HL-60/S4 treated with retinoic acid at 250 ng/mL for 4 days and 3 days (cell line): ENCODE results near the gene MGME1.

Experiments
- in situ Hi-C: fragments of 300-500 bp; cut with MboI; formaldehyde crosslinking; loops from 2 replicates; pipeline ENCODE4 v1.7.0; 2022; ENCODE audit warnings: low sequenced_read_pairs

MGME1 gene

DNA sequence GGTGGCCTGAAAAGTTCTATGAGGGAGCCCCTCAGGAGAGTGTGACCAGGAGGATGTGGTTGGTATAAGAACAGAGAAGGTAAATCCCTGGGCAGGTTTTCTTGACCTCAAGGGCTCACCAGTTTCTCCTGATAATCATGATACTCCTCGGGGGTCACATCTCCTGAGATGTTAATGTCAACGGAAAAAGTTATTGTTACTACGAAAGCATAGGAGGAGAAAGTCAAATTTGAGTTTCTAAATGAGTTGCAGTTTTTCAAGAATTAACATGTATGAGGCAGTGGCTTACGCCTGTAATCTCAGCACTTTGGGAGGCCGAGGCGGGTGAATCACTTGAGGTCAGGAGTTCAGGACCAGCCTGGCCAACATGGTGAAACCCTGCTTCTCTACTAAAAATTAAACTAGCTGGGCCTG is 23.4 kb downstream of the MGME1 start:
- in situ Hi-C loops = no loop called here

DNA sequence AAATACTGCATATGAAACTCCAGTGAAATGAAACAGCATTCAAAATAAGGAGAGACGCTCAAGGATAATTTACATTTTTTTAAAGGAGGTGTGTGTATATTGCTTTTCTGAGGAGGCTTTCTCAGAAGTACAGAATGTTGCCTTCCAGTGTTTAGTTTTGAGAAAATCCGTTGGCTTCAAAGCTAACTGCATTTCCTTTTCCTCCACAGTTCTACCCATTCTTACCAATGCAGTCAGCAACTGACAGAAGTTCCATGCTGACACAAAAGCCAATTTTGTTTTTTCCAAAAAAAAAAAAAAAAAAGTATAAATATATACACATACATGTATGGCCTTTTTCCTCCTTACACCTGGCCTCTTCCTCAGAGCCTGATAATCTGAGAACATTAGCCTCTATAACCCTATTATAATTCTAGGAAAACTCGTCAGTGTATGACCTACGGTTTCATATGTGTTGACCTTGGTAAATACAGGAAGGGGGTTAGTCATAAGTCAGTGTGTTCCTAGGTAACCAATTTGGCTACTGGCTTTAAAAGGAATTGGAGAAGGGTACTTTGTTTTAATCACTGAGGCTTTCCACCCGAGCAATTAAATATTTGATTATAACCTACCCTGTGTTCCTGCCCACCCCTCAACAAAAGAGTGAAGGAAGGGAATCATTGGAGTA is 24.2 kb downstream of the MGME1 start:
- in situ Hi-C loops = no loop called here

DNA sequence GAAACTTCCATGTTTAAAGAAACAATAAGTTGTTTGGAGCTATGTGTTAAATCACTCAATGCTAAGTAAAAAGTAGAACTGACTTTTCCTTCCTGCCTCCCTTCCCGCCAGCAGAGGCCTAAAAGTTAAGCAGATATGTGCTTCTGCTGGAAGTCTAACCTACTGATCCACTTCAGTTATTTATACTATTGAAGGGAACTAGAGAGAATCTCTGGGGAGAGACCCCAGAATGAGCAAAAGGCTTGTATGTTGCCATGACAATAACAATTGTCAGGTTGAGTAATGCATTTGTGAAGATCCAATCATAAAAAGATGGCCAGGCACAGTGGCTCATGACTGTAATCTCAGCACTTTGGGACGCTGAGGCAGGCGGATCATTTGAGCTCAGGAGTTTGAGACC is 24.7 kb downstream of the MGME1 start:
- in situ Hi-C loops = no loop called here

DNA sequence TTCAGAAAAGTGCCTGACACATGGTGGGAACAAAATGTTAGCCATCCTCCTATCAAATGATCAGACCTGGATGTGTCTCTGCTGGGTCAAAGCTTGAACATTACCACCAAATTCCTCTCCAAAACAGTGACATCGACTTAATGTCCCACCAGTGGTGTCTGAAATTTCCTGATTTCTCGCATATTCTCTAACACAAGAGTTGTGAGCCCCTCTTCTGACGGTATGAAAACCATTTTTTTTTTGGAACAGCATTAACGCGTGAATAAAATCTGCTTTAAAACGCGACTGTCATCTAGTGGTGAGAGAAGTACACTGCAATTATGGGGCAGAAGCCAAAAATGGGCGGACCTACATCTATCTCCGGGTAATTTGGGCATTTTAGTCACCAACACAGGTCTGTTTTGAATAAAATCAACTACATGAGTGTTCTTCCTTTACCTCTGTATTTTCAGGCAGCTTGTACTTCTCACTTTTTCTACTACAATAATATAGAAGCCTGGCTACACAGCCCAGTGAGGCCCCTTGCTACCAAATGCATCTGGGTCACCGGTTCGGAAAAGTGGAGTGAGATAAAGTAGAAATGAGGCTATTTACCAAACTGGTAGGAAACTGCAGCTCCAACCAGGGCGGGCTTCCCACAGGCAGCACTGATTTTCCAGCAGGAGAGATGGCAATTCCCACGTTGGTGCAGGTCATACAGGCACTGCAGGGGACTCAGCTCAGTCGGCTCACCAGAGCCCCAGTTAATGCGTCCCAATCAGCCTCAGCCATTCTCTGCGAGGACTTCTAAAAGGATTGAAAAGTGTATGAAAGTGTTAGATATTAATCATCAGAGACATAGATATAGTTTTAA is 27.4 kb downstream of the MGME1 start:
- in situ Hi-C loops = no loop called here

DNA sequence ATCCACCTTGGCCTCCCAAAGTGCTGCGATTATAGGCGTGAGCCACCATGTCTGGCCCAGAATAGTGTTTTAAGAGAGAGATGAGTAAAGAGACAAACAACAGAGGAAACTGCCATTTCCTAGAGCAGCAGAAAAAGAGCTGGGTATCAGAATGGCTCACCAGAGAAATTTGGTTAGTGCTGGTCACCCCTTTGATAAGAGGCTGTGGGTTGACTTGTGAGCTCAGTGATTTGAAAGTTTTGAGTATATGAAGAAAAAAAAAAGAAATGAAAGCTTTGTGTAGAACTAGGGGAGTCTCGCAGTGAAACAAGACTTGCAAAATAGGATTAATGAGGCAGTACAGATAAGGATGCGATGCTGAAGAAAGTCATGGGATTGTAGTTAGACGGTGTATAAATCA is 29.6 kb downstream of the MGME1 start:
- in situ Hi-C loops = no loop called here

DNA sequence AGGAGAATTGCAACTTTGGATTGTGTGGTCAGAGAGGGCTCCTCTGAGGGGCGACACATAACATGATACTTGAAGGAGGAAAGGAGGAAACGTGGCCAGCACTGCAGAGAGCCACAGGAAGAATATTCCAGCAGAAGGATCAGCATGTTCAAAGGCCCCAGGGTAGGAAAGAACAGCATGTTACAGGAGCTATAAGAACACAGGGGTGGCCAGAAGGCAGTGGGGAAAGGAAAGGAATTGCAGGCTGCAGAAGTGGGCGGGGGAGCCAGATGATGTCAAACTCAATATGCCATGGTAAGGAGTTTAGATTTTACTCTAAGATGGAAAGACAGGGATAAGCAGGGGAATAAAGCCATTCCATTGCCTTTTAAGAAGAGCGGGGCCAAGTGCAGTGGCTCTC is 30.7 kb downstream of the MGME1 start:
- in situ Hi-C loops = no loop called here

DNA sequence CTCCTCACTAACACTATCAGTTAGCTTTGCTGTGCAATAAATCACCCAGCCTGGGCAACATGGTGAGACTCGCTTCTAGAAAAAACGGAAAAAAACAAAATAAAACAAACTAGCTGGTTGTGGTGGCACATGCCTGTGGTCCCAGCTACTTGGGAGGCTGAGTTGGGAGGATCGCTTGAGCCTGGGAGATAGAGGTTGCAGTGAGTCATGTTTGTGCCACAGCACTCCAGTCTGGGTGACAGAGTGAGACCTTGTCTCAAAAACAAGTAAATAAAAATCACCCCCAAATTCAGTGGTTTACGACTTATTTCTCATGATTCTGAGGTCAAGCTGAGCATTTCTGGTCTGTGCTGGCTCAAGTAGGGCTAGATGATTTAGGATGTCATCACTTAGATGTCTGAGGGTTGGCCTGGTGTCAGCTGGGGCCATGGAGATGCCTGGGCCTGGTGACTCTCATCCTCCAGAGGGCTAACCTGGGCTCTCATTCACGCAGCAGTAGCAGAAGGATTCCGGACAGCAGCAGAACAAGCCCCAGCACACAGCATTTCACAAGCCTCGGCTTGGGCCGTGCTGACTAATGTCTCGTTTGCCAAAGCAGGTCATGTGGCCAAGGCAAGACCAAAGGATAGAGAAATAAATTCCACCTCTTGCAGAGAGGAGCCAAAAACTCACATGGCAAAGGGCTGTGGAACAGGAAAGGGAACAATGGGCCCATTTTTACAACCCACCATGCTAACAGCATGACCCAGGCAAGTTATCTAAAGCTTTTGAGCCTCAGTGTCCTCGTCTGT is 32.5 kb downstream of the MGME1 start:
- in situ Hi-C loops = no loop called here

DNA sequence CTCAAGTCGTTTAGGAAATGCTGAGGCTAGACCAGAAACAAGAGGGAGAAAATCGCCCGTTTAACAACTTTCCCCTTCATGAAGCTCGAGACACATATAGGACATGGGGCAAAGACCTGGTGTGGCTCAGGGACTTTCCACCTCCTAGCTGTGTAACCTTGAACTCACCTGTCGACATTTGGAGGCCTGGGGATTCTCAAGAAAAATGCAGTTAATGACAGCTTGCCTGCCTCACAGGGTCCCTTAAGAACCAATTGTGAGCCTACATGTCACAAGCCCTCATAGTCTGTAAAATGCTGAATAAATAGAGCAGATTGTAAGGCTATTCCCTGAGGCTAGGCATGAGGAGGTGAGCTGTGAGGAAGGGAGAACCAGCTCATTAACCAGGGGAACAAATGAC is 35.1 kb downstream of the MGME1 start:
- in situ Hi-C loops = no loop called here

DNA sequence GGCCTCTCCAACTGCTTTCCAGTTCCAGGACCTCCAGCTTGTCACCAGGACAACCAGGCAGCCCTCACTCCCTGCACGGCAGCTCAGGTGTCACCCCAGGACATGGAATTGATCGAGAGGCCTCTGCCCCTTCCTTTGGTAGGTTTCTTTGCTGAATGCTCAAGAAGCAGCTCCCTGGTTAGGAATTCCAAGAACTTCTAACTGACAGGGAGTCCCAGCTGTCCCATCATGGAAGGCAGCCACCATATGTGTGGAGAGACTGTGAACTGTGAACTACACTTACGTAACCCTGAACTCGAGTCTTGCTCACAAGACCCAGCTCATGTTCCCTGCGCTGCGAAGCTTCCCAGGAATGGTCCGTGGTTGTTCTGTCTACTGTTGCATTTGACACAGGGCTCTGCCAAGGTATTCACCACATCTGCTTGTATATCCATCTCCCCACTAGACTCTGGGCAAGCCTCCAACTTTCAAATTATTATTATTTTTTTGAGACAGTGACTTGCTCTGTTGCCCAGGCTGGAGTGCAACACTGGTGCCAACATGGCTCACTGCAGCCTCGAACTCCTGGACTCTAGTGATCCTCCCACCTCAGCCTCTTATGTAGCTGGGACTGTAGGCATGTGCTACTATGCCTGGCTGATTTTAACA is 35.7 kb downstream of the MGME1 start:
- in situ Hi-C loops = no loop called here

DNA sequence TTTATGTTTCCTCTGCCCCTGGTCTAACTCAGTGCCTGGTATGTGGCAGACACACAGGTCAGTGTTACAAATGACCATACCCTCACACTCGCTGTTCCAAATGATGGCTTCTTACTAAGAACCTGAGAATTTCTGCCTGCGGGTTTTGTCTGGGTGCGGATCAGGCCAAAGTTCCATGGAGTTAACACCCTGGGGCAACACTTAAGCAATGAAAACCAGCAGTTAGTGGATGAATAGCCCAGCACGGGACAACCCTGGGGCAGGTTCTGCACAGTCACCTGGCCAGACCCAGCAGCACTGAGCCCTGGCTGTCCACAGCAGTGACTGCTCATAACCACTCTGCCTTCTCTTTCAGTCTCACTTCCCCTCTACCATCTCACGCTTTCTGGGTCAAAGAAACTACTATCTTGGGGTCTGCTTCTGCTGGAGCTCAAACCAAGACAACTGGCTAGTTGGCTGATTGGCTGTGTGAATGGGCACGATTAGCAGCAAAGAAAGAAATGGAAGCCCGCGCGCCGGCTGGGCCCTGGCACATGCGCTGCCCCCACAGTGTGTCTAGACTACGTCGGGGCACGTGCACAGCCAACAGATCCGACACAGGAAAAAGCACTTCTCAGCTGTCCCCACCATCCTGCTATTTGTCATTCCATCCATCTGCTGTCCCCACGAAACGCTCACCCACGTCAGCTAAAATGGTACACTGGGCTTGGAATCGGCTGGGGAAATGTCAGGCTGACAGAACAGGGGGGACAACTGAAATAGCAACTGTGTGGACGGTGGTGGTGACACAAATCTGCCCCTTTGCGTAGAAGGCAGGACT is 36.6 kb downstream of the MGME1 start:
- in situ Hi-C loops = no loop called here

DNA sequence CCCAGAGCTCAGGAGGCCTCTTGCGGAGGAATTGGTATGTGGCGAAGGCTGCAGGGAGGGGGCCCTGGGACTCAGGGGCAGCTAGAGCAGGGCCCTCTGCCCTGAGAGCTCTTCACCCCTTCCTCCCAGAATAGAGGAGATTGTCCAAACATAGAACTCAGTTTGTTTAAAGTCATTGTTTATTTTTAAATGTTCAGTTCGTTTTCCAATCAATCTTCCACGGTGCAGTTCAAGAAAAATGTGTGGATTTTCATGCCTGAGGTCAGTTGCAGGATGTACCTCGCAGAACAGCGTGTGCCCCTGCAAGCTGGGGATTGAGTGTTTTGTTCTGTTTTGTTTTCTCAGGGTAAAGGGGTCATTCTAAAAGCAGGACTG is 37.2 kb downstream of the MGME1 start:
- in situ Hi-C loops = no loop called here

DNA sequence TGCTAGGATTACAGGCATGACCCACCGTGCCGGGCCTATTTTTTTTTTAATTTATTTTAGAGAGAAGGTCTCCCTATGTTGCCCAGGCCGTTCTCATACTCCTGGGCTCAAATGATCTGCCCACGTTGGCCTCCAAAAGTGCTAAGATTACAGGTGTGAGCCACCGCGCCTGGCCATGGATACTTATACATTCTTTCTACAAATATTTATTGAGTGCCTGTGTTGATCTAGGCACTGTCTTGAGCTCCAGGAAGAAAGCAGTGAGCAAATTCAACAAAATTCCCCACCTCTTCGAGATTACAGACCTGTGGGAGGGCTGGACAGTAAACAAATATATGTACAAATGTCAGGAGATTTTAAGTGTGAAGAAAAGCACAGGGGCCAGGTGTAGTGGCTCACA is 37.9 kb downstream of the MGME1 start:
- in situ Hi-C loops = no loop called here

DNA sequence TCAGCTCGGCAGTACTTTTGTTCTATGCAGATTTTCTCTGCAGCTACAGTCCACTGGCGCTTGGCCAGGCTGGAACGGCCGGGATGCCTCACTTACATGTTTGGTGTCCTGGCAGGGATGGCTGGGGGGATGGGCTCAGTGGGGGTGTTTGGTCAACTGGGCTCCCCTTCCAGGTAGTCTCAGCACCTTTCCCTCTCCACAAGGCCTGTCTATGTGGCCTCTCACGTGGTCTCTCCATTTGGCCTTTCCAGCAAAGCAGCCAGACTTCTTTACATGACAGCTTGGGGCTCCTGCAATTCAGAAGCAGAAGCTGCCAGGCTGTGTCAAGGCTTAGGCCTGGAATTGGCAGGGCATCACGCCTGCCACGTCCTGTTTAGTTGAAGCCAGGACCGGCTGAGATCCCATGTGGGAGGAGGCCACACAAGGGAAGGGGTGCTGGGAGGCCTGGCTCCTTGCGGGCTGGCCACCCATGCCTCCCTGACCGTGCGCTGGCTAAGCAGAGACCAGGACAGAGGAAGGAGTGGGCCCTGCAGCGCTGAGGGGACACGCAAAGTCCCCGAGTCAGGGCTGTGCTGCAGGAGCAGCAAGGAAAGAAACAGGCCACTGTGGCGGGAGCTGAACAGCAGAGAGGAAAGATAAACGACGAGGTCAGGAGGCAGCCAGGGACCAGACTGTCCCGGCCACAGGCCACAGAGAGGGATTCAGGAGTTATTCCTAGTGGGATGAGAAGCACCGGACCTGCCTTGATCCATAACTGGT is 38.9 kb downstream of the MGME1 start:
- in situ Hi-C loops = no loop called here

DNA sequence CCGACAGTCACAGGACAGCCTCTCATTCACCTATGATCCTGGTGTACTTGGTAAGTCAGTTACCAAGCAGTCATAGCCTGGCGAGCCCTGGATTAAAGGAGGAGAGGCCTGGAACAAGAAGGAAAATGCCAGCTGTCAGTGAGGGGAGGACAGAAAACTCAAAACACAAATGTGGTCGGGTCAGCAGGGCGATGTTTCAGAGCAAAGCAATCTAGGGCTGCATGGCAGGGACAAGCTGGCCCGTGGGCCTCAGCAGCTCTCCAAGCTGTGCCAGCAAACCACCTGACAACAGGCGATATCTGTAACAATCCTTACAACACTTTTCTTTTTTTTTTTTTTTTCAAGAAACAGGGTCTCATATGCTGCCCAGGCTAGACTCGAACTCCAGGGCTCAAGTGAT is 40.3 kb downstream of the MGME1 start:
- in situ Hi-C loops = no loop called here

DNA sequence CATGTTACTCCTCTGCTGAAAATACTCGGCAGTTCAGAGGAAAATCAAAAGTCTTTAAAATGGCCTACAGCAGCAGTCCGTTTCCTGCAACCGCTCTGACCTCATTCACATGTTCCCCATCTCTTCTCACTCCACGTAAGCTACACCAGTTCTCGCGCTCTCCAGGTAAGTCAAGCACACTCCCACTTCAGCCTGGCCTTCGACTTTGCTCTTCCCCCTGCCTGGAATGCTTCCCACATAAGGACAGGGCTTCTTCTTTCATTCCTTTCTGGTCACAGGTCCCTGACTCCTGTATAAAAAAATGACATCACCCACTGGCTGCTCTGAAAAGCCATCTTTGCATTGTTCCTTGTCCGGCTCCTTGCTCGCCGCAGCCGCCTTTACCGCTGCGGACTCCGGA is 42.7 kb downstream of the MGME1 start:
- in situ Hi-C loops = no loop called here

DNA sequence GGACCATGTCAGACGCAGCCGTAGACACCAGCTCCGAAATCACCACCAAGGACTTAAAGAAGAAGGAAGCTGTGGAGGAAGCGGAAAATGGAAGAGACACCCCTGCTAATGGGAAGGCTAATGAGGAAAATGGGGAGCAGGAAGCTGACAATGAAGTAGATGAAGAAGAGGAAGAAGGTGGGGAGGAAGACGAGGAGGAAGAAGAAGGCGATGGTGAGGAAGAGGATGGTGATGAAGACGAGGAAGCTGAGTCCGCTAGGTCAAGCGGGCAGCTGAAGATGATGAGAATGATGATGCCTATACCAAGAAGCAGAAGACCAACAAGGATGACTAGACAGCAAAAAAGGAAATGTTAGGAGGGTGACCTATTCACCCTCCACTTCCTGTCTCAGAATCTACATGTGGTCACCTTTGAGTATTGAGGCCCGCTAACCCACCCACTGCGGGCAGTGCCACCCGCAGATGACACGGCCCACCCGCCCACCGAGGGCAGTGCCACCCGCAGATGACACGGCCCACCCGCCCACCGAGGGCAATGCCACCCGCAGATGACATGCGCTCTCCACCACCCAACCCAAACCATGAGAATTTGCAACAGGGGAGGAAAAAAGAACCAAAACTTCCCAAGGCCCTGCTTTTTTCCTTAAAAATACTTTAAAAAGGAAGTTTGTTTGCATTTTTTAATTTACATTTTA is 43.3 kb downstream of the MGME1 start:
- in situ Hi-C loops = no loop called here

DNA sequence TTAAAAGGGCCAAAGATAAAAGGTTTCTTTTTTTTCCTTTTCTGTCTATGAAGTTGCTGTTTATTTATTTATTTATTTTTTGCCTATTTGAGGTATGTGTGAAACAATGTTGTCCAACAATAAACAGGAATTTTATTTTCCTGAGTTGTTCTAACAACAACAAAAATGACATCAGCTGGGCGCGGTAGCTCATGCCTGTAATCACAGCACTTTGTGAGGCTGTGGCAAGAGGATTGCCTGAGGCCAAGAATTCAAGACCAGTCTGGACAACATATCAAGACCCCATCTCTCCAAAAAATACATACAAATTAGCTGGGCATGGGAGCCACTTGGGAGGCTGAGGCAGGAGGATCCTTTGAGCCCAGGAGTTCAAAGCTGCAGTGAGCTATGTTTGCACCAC is 44.1 kb downstream of the MGME1 start:
- in situ Hi-C loops = no loop called here

DNA sequence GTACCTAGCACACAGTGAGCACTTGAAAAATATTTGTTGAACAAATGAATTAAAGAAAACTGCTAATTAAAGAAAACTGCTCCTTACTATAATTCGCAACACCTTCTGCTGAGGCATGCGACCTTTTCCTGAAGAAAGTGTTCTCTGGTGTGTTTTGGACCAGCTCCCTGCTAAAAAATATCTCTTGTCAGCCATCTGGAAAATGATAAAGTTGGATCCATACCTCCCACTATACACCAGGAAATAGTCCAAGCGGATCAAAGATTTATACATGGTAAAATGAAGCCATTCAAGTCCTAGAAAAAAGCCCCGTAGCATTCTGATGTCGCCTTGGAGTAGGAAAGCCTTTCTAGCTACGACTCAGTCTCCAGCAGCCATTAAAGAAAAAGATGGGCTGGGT is 45.6 kb downstream of the MGME1 start:
- in situ Hi-C loops = no loop called here

DNA sequence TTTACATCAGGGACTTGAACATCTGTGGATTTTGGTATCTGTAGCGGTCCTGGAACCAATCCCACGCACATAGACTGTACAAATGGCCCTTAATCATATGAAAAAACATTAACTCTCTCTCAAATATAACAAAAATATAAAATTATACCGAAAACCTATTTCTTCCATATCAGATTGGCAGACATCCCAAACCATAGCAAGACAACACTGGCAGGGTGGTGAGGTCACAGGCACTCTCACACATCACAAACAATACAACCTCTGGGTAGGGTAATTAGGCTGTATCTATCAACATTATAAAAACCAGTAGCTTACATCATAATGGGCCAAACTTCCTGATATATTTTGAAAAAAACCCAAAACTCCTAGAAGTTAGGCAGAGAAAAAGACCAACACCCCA is 48.0 kb downstream of the MGME1 start:
- in situ Hi-C loops = no loop called here
